HL-60/S4 (cell line): ENCODE data around the gene NFIA.

Experiments
- in situ Hi-C: fragments of 300-500 bp; cut with MboI; formaldehyde crosslinking; loops from 2 replicates; pipeline ENCODE4 v1.14.3; 2022; ENCODE audit warnings: low sequenced_read_pairs

Gene NFIA

DNA sequence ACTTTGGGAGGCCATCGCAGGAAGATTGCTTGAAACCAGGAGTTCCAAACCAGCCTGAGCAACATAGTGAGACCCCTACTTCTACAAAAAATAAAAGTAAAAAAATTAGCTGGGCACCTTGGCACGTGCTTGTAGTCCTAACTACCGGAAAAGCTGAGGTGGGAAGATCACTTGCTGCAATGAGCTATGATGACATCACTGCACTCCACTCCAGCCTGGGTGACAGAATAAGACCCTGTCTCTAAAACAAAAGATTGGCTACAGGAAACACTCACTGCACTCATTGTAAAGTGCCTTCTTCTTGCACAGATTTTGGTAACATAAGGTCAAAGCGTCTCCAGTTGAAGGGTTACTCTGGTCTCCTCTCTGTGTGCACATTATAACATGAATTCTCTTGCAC, 336.8 kb downstream of the NFIA start:
- in situ Hi-C loops = no loop called here

DNA sequence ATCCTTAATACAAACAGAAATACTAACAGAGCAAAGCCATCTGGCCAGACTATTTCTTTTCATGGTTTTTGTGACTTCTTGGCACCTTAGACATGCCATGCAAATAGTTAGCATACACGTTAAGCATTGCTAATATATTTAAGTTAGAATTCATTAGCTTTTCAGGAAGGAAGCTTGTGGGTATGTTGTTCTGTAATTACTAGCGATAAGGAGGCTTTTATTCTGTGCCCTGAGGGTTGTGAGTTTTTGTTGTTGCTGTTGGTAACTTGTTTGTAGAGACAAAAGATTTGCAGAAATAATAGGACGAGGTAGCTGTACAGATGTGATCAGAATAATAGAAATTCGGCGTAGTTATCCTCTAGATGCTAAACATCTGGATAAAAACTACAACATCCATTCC, 337.3 kb downstream of the NFIA start:
- in situ Hi-C loops = no loop called here

DNA sequence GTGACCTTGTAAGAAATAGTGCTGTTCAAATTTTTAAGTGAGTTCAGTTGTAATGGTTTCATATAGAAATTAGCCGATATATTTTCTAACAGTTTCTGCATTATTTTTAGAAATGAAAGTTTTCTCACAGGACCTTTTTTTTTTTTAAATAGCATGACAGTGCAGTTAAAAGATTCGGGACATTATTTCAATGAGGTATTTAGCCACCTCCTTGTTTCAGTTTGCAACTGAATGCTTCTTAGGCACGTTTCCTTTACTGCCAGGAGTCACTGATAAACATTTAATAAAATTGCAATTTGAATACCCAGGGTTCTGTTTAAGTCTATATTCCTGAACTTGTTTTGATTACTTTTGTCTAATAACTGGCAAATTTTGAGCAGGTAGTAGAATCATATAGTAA, 337.9 kb downstream of the NFIA start:
- in situ Hi-C loops = no loop called here

- in situ Hi-C loops = no loop called here
Measured at GRCh38 chr1:61420909-61421835, 338.8 kb downstream of the NFIA start.

DNA sequence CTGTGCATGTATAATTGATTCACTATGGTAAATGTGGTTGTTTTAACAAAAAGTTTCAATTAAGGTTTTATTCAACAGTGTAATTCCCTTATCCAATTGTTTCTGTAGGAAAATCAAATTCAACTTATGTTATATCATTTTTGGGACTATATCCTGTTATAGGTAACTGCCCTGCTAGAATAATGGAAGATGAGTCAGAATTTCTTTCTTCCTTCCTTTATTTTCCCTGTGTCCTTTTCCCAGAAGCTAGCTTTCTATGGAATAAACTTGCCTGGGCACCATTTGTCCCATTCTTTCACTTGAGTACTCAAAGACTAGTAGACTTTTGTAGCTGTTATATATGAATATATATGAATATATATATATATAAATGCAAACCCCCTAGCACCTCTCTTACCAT, 341.3 kb downstream of the NFIA start:
- in situ Hi-C loops = no loop called here

DNA sequence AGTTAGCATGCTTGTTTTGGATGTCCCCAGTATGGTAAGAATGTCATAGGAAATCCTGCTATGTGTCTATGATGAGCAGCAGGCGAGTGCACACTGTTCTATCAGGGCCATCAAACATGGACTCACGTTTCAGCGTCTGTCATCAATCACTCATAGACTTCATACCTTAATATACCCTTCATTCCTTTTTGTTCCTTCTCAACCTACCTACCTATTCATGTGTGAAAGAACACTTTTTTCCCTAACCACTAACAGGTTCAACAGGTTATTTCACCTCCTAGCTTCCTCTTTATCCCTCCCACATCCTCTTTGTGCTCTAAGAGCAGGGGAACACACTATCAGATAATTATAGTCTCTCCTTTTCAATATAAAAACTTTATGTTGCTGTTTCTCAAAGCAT, 342.0 kb downstream of the NFIA start:
- in situ Hi-C loops = no loop called here

GRCh38 chr1:61425040-61425439, 342.7 kb downstream of the NFIA start:
- in situ Hi-C loops = no loop called here

GRCh38 chr1:61426254-61426653, 343.9 kb downstream of the NFIA start:
- in situ Hi-C loops = no loop called here

DNA sequence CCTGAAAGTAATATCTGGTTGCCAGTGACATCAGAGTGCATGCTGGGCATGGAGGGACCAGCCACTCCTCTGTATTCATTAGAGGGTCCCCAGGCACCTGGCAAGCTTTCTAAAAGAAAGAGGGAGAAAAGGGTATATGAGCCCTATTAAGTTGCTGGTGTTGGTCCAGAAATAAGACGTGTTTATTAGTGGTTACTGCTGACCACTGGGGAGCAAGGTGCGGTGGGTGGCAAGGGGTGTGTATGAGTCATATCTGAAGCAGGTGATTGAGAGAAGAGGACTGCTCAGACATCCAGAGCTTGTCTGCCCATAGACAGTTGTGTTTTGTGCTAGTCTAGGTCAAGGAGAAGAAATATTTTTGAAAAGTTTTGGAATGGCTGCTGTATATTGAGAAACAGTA, 344.5 kb downstream of the NFIA start:
- in situ Hi-C loops = no loop called here

GRCh38 chr1:61427510-61427909, 345.1 kb downstream of the NFIA start:
- in situ Hi-C loops = no loop called here

- in situ Hi-C loops = no loop called here
Measured at GRCh38 chr1:61428146-61428545, 345.8 kb downstream of the NFIA start.

DNA sequence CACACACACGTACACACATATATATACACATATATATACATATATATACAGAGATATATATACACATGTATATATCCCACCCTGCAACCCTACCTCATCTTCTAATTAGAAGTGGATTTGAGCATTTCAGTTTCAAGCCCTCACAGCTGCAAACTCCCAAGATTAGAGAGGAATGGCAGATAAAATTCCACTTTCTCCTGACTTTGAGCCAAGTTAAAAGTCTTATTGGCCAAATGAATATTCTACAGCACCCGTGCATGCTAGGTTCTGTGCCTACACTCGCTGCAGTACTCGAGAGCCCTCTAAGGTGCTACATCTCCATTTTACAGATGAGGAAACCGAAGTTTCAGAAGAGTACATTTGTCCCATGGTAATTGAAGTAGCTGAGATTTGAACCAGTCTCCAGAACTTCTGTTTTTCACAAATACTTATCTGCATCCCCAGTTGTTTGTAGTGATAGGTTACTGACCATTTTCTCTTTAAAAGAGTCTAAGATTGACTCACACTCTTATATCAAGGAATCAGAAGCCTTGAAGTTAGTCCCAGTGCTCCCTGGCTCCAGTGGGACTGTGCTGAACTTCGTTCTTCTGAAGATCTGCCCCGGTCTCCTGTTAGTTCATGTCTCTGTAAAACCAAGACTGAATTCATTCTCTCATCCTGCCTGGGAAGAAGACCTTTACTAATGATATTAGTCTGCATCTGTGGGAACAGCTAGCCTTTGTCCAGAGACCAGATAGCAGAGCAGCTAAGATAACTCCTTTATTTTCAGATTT, 350.4 kb downstream of the NFIA start:
- in situ Hi-C loops = no loop called here

- in situ Hi-C loops = no loop called here
Measured at GRCh38 chr1:61433646-61434045, 351.3 kb downstream of the NFIA start.

DNA sequence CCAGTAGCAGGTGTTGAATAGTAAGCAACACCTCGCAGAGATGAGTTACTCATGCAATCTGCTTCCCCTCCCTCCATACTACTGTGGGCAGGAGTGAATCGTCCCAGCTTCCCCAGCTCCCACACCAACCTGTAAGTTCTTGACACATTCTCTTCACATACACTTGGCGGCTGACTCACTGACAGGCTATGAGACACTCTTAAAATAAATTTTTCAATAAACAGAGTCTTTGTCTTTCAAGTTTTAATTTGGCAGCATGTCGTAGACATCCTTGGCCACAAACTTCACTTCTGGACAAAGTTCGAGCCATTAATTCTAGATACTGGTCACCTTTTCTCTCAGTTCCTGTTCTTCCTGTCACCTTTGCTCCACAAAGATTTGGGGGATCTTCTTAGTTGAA, 351.9 kb downstream of the NFIA start:
- in situ Hi-C loops = no loop called here

GRCh38 chr1:61435226-61435625, 352.9 kb downstream of the NFIA start:
- in situ Hi-C loops = no loop called here

GRCh38 chr1:61436016-61436415, 353.7 kb downstream of the NFIA start:
- in situ Hi-C loops = no loop called here

DNA sequence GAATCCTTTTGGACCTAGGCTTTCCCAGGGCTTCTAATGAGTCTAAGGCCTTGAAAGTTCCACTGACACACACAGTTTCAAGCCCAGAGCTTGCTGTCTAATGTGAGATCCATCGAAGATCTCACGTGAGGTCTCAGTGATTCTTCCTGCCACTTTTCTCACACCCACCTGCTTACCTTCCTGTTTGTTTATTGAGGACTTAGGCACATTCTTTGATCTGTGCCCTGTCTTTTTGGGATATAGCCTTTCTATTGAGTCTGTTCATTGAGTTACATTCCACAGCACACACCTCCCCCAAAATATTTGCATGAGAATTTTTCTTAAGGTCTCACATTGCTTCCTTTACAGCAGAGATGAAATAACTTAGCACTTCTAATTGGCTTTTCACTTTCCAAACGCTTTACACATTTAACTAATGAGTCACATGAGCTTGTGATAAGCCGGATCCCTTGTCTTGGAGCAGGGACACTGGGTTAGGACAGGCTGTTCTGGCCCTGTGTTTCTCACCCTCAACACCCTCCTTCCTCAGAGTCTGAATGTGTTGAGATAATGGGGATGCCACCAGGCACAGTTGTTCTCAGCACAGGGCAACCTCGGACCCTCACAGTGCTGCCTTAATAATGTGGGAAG, 354.2 kb downstream of the NFIA start:
- in situ Hi-C loops = no loop called here

DNA sequence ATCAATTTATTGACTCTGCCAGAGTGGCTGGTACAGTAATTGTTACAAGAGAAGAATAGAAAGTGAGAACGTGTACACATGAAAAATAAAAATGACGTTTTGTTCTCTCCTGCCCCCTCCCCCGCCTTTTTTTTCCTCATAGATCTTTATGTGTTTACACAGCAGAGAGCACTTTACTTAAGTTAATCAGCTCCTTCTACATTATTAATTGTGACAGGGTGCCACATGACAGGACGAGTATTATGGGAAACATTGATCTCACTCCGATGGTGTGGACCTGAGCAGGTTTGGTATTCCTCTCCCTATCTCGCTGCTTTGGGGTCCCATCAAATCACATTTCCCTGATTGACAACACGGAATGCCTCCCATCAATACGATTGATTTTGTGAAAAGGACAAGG, 356.9 kb downstream of the NFIA start:
- in situ Hi-C loops = no loop called here

DNA sequence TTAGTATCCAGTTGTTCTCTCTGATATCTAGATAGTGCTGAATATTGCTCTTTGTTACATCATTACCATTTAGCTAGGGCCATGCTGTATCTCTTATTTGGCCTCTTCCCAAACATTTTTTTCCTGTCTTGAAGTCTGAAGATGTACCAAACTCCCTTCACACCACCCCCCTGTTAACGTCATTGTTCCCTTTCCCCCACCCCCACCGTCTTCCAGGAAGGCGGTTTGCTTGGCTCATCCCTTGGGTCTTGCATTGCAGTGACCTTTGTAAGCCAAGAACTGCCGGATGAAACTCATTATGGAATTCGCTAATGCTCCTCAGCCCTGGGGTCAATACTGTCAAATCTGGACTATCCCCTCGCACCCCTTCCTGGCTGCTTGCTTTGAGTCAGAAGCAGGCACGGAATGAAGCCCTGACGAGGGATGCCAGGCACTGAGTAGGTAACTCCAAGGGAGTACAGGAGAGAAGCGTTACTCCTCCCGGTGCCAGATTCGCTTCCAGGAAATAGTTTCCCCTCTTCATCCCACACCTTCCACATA, 359.4 kb downstream of the NFIA start:
- in situ Hi-C loops = no loop called here

DNA sequence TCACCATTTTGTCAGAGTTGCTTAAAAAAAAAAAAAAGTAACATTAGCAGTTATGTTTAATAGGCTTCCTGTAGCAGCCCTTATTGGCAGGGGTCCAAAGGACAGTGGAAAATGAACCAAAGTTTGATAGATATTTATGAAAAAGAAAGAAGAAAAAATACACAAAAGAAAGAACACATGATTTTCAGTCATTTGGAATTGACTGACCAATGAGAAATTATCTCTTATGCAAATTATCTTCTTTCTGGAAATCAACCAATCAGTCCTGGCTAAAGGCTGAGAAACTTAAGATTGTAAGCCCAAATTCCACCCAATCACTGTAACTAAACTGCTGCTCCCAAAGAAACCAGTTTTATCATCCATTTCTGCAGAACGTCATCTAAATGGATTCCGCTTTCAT, 360.2 kb downstream of the NFIA start:
- in situ Hi-C loops = no loop called here

DNA sequence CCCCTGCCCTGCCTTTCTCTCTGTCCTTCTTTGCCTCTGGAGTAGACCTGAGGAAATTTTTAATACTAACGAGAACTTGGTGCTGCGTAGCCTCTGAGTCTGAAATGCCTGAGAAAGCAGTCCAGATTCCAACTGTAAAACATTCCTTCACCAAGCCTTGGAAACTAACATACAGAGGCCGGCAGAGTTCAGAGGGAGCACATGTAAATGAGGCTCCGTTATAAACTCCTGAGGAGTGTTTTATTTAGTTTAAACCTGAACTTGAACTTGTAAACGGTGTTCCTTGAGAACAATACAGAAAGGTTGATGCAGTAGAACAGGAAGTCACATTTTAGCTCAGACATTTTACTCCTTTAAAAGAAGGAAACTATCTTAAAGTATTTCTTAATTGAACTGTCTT, 361.9 kb downstream of the NFIA start:
- in situ Hi-C loops = no loop called here
